ENCODE measurements around the gene CYB561D2.
"Not testable (repeated sequence)": the region's sequence is repeated elsewhere in the genome, so short reads cannot be mapped to it uniquely, and the experiment has no call there.

The CYB561D2 gene

GRCh38 chr3:50350527-50351322 lies at the start of gene CYB561D2, which contains the start of gene NPRL2:
TSS of gene CYB561D2 (plus strand) at chr3:50350862. CDS start at chr3:50351434, 572 bp downstream.
TSS of gene NPRL2 (minus strand) at chr3:50350775. CDS start at chr3:50350652, 123 bp downstream.
- peak; percentile 99 for DNase-seq

- no peak for DNase-seq
Observed at GRCh38 chr3:50302095-50303012, 48.3 kb upstream of the CYB561D2 start.

GRCh38 chr3:50303013-50303815 lies 47.4 kb upstream of the CYB561D2 start, which contains the start of gene HYAL1:
TSS of gene HYAL1 (minus strand) at chr3:50303574. CDS start at chr3:50302956, 618 bp downstream.
- no peak for DNase-seq

GRCh38 chr3:50304601-50305000 lies 46.1 kb upstream of the CYB561D2 start:
- DNase-seq: no peak

GRCh38 chr3:50312041-50312440 lies 38.6 kb upstream of the CYB561D2 start:
- not testable (repeated sequence) for DNase-seq

GRCh38 chr3:50314342-50314741 lies 36.3 kb upstream of the CYB561D2 start:
- no peak for DNase-seq

GRCh38 chr3:50314816-50315215 lies 35.8 kb upstream of the CYB561D2 start:
- no peak for DNase-seq

GRCh38 chr3:50316657-50317242 lies 33.9 kb upstream of the CYB561D2 start:
- DNase-seq: peak; percentile 73

- no peak for DNase-seq
Observed at GRCh38 chr3:50317300-50317699, 33.4 kb upstream of the CYB561D2 start.

- DNase-seq: no peak
Observed at GRCh38 chr3:50318163-50318562, 32.5 kb upstream of the CYB561D2 start.

- DNase-seq: no peak
Observed at GRCh38 chr3:50318615-50319014, 32.0 kb upstream of the CYB561D2 start.

- DNase-seq: no peak
Observed at GRCh38 chr3:50319181-50319893, 31.3 kb upstream of the CYB561D2 start.

- no peak for DNase-seq
Observed at GRCh38 chr3:50319894-50320625, 30.6 kb upstream of the CYB561D2 start.

- peak; percentile 73 for DNase-seq
Observed at GRCh38 chr3:50320853-50321335, 29.8 kb upstream of the CYB561D2 start.

GRCh38 chr3:50321336-50322114 lies 29.1 kb upstream of the CYB561D2 start:
- DNase-seq: peak; percentile 89

GRCh38 chr3:50322115-50322385 lies 28.6 kb upstream of the CYB561D2 start:
- DNase-seq: no peak

GRCh38 chr3:50322386-50323091 lies 28.1 kb upstream of the CYB561D2 start, which contains the start of gene HYAL2:
TSS of gene HYAL2 (minus strand) at chr3:50322745. CDS start at chr3:50320489, 2,256 bp downstream.
- DNase-seq: no peak

- DNase-seq: no peak
Observed at GRCh38 chr3:50323092-50323600, 27.5 kb upstream of the CYB561D2 start.

- no peak for DNase-seq
Observed at GRCh38 chr3:50323614-50324199, 27.0 kb upstream of the CYB561D2 start.

Measured in activated CD4-positive, alpha-beta T cell treated with anti-CD3 and anti-CD28 coated beads, Interleukin-10, Interleukin-2, amounts not matched to agents 100 ng/mL and 50 ng/mL, durations not matched to agents 16 hours and 8 hours (primary cell).